NK-92 (cell line): ENCODE results near the gene EEF1A1.
"Not testable (repeated sequence)": the region's sequence is repeated elsewhere in the genome, so short reads cannot be mapped to it uniquely, and the experiment has no call there.

Experiments
- DNase-seq: peaks from one replicate; lab custom pipeline; 2025; ENCODE audit not compliant: unreplicated experiment; lab: John Stamatoyannopoulos, UW

EEF1A1 gene

DNA sequence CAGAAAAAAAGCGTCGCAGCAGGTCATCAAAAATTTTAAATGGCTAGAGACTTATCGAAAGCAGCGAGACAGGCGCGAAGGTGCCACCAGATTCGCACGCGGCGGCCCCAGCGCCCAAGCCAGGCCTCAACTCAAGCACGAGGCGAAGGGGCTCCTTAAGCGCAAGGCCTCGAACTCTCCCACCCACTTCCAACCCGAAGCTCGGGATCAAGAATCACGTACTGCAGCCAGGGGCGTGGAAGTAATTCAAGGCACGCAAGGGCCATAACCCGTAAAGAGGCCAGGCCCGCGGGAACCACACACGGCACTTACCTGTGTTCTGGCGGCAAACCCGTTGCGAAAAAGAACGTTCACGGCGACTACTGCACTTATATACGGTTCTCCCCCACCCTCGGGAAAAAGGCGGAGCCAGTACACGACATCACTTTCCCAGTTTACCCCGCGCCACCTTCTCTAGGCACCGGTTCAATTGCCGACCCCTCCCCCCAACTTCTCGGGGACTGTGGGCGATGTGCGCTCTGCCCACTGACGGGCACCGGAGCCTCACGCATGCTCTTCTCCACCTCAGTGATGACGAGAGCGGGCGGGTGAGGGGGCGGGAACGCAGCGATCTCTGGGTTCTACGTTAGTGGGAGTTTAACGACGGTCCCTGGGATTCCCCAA is at the start of gene EEF1A1:
Gene EEF1A1 (minus strand): TSS at position 345 of the 663 bp plus-strand sequence. CDS start 1,006 bp downstream, outside the sequence.
- peak; percentile 99 for DNase-seq

DNA sequence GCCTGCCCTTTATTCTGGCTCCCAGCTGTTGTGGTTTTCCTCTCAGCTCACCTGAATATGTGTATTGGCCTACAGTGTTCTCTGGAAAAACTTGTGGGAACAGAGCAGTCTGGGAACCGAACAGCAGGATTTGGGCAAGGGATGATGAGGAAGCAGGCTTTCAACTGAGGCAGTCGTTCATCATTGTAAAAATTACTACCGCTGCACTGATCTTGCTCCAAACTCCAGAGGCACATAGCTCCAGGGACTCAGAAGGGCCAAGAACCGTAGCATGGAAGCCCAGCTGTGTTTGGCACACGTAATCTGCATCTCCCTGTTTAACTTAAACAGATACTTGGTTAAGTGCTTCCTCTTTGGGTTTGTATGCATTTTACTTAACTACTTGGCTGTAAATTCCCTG is 48.3 kb upstream of the EEF1A1 start:
- DNase-seq, result no peak

DNA sequence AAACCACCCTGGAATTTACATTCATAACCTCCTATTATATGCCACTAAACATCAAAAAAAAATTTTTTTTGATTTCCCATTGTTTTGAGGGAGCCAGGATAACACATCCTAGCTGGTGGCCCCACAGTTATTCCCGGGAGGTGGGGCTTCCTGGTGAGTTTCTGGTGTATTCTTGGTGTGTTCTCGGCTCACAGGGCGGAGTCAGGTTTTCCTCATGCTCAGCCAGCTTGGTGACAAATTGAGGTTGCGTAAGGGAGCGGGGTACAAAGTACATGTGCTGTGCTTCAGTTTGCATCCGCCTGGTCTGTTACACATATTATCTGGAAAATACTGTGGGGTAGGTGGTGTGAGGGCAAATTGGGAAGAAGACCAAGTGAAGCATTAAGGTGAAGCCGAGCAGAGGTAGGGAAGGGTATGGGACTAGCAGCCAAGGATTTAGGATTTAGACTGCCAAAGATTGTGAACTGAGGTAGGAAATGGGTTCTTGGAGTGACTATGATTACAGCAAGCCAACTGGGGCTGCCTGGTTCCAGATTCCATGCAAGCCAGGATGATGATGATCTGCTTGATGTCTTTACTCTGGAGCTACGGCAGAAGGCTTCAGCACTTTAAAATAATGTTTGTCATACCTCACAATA is 46.2 kb upstream of the EEF1A1 start:
- DNase-seq, result no peak

DNA sequence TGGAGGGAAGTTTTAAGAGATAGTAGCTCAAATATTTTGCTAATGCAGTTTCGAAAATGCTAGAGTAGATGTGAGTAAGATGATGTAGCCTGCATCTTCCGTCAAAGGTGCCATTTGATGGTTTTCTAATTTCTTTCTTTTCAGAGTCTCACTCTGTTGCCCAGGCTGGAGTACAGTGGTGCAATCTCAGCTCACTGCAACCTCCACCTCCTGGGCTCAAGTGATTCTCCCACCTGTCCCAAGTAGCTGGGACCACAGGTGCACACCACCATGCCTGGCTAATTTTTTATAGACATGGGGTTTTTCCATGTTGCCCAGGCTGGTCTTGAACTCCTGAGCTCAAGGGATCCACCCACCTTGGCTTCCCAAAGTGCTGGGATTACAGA is 45.6 kb upstream of the EEF1A1 start:
- DNase-seq, result not testable (repeated sequence)

DNA sequence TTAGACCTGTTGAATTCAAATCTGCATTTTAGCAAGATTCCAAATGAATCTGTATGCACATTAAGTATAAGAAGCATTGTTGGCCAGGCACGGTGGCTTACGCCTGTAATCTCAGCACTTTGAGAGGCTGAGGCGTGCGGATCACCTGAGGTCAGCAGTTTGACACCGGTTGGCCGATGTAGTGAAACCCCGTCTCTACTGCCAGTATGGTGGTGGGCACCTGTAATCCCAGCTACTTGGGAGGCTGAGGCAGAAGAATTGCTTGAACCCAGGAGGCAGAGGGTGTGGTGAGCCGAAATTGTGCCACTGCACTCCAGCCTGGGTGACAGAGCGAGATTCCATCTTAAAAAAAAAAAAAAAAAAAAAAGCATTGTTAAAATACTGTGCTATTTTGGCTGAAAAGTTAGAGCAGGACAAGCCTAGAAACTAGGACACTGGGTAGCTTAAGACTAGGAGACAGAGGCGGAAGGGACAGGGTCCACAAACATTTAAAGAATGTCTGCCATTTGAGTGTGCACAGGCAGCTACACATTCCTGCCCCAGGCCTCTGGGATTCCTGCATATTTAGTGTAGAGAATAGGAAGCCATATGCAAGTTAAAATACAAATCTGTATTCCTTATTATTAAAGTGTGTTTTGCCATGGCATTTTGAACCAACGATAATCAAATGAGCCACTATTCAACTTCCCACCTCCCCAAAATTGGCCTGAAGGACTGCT is 45.1 kb upstream of the EEF1A1 start:
- no peak for DNase-seq

DNA sequence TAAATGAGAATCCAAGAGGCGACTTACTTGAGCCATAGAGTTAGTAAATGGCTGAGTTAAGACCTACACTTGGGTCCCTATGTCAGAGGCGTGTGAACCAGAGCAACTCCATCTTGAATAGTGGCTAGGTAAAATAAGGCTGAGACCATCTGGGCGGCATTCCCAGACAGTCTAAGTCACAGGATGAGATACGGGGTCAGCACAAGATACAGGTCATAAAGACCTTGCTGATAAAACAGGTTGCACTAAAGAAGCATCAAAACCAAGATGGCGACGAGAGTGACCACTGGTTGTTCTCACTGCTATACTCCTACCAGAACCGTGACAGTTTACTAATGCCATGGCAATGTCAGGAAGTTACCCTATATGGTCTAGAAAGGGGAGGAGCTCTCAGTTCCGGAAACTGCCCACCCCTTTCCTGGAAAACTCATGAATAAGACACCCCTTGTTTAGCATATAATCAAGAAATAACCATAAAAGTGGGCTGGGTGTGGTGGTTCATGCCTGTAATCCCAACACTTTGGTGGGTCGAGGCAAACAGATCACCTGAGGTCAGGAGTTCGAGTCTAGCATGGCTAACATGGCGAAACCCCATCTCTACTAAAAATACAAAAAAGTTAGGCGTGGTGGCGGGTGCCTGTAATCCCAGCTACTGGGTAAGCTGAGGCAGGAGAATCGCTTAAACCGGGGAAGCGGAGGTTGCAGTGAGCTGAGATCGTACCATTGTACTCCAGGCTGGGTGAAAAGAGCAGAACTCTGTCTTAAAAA is 43.9 kb upstream of the EEF1A1 start:
- DNase-seq, result no peak

DNA sequence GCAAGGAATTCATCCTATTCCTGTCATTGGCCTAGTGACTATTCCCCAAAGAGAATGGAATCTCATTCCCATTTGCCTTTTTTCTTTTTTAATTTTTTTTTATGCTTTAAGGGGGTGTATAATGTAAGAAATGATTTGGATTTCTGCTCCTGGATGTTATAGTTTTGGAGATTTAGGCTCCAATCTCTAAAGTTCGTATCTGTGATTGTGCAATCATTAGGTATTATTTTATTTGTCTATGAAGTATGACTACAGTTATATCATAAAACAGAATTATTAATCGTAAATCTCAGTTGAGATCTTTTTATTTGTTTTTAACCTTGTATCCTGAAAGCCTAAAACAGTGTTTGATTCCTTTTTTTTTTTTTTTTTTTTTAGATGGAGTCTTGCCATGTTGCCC is 41.7 kb upstream of the EEF1A1 start:
- DNase-seq, result no peak

DNA sequence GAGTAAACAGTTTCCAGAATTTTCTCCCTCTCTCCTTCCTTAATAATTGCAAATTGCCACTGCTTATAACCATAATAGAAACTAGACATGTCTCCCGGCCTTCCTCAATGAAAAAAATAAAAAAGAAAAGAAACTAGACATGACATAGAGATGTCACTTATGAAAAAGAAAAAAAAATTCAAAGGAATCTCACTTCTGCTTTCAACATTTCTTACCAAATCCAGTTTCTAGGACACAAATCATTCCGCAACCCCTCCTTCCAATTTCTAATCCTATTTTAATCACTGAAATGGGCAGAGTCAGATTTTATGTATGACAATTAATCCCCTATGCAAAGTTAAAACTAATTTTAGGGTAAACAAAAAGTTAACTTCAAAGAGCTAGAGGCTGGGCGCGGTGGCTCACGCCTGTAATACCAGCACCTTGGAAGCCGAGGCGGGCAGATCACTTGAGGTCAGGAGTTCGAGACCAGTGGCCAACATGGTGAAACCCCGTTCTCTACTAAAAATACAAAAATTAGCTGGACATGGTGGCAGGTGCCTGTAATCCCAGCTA is 40.1 kb upstream of the EEF1A1 start:
- no peak for DNase-seq

DNA sequence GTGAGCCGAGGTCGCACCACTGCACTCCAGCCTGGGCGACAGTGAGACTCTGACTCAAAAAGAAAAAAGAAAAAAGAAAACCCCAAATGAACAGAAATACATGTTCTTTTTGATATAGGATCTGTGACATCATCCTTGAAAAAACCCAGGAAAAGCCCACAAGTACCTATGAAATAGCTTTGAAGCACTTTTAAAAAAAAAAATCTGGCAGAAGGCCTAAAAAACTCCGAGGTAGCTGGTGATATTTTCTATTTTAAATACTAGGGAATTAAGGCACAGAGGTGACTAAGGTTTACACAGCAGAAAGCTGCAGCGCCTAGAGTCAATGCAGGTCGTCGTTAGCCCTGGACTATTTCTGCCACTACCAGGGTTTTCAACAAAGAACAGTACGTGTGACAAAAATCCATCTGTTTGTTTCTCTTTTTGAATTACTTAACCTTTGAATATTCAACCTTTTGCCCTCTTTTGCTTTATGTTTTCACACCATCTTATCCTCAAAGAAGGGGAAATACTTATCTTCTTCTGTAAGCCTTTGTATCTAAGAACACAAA is 39.4 kb upstream of the EEF1A1 start:
- no peak for DNase-seq

DNA sequence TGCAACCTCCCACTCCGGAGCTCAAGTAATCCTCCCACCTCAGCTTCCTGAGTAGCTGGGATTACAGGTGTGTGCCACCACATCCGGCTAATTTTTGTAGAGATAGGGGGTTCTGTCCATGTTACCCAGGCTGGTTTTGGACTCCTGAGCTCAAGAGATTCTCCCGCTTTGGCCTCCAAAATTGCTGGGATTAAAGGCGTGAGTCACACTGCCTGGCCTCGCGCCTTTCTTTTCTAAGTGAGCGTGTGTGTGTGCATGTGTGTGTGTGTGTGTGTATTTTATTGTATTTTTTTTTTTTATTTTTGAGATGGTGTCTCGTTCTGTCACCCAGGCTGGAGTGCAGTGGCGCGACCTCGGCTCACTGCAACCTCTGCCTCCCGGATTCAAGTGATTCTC is 38.6 kb upstream of the EEF1A1 start:
- not testable (repeated sequence) for DNase-seq

DNA sequence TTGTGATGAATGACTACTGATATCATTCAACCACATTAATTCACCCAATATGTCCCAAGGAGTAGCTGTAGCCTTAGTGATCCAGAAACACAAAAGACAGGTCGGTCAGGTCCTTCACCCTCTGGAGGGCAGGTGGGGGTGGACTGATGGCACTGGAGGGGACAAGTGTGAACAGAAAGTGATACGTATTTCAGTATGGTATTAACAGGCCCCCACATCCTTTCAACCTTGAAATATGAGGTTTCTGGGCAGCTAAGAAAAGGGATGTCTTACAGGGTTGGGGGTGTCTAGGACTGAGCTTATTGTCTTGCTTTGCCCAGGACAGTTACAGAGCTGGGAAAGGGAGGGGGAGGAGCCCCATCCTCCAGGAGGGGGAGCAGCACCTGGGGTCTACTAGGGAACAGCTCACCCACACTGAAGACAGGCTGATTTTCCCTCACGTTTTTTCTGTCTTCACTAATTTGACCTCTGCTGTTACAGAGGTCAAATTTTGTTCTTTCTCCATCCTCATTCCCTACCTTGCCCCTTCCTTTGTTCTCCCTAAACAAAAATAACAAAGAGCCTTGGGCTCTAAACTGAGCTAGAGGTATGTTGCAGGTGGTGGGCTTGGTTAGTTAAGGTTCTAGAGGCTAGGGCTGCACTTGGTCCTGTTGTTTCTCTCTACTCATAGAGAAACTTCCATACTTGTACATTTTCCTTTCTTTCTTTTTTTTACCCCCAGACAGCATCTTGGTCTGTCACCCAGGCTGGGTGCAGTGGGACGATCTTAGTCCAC is 38.0 kb upstream of the EEF1A1 start:
- no peak for DNase-seq

DNA sequence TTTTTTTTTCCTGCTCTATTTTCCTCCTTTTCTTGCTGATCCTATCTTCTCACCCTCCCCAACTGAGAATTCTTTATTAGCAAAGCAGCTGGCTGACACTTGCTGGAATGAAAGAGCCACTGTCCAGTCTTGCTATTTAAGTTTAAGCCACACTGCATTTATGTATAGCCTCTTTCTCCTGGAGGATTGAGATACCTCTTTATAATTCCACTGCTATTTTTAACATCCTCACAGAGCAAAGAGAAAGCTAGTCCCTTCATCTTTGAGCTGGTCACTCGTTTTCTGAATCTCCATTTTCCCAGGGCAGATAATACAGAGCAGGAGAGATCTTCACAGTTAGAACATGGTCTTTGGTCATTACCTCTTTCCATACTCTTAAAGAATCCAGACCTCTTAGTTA is 36.0 kb upstream of the EEF1A1 start:
- no peak for DNase-seq

DNA sequence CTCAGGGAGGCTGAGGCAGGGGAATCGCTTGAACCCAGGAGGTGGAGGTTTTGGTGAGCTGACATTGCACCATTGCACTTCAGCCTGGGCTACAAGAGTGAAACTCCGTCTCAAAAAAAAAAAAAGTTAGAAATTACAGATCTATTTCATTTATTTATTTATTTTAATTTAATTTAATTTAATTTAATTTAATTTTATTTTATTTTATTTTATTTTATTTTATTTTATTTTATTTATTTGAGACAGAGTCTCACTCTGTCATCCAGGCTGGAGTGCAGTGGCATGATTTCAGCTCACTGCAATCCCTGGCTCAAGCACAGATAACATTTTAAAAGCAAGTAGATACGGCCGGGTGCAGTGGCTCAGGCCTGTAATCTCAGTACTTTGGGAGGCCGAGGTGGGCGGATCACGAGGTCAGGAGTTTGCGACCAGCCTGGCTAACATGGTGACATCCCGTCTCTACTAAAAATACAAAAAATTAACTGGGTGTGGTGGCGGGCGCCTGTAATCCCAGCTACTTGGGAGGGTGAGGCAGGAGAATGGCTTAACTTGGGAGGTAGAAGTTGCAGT is 34.6 kb upstream of the EEF1A1 start:
- DNase-seq, result not testable (repeated sequence)

DNA sequence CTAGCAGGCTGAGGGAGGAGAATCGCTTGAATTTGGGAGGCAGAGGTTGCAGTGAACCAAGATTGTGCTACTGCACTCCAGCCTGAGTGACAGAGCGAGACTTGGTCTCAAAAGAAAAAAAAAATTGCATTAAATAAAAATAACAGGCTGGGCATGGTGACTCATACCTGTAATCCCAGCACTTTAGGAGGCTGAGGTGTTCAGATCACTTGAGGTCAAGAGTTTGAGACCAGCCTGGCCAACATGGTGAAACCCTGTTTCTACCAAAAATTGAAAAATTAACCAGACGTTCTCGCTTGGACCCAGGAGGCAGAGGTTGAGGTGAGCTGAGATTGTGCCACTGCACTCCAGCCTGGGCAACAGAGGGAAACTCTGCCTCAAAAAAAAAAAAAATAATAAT is 30.3 kb upstream of the EEF1A1 start:
- not testable (repeated sequence) for DNase-seq

DNA sequence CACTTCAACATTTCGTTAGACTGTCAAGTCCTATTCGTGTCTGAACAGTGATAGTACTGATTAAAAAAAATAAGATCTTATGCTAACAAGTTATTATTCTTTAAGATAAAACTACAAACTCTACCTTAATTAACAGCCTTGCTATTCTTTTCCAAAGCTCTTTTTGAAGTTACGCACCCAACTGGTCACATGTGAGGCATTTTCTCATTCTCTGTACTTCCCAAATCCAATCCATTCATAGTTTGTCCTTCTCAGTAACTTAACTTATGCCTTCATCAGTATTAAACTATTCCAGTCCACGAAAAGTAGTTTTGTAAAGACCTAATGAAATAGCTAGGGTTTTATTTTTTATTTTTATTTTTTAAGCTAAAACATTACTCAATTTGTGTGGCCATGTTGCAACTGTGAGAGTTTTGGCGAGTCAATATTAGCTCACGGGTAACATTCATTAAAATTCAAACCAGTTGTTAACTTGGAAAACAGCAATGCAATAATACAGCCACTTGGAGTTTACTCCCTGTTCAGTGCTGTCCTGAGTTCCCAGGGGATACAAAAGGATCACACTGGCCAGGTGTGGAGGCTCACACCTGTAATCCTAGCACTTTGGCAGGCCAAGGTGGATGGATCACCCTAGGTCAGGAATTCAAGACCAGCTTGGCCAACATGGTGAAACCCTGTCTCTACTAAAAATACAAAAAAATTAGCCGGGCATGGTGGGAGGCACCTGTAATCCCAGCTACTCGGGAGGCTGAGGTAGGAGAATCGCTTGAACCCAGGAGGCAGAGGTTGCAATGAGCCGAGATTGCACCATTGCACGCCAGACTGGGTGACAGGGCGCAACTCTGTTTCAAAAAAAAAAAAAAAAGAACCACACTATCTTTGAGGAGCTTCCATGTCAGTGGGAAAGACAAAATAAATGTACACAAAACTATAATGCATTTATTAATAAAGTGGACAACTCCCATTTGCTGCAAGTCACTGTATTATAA is 27.9 kb upstream of the EEF1A1 start:
- DNase-seq, result no peak

DNA sequence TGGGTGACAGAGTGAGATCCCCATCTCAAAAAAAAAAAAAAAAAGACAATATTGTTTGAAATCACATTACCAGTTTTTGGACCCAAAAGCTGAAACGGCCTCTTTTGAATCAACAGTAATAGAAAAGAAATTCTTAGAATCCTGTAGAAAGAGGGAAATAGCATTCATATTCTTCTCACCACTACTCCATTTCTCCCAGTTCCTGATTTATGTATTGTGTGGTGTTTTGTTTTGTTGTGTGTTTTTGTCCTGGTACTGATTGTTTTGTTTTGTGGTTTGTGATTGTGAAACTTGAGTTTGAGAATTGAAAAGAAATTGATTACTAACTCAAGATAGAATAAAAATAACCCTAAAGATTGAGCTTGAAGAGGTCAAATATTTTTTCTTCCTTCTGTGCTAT is 26.2 kb upstream of the EEF1A1 start:
- no peak for DNase-seq

DNA sequence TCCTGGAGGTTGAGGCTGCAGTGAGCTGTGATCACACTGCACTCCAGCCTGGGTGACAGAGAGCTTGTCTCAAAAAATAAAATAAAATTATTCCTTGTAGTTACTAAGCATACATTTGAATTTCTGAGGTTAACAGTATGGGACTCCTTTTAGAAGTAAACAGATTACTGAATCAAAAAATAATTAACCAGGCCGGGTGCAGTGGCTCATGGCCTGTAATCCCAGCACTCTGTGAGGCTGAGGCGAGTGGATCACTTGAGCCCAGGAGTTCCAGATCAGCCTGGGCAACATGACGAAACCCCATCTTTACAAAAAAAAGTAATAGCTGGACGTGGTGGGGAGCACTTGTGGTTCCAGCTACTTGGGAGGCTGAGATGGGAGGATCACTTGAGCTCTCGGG is 22.1 kb upstream of the EEF1A1 start:
- DNase-seq, result no peak

DNA sequence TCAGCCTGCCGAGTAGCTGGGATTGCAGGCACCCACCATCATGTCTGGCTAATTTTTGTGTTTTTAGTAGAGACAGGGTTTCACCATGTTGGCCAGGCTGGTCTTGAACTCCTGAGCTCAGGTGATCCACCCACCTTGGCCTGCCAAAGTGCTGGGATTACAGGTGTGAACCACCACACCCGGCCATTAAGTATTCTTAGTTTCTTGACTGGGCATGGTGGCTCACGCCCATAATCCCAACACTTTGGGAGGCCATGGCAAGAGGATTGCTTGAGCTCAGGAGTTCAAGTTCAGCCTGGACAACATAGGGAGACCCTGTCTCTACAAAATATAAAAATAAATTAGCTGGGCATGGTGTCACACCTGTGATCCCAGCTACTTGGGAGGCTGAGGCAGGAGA is 21.6 kb upstream of the EEF1A1 start:
- not testable (repeated sequence) for DNase-seq
